Activated T-helper 2 cell treated with anti-CD3 and anti-CD28 coated beads, Interferon-gamma antibody, Interleukin-2, Interleukin-4, amounts not matched to agents 10 μg/mL and 5 μg/mL and 100 μg/mL, durations not matched to agents 14 hours and 24 hours and 36 hours (primary cell): ENCODE measurements around the gene KRTAP3-2. TPM values are rescaled to one million over a fixed set of nuclear protein-coding genes. Genes with fewer than 3 reads are reported as not detected.

Experiments
- DNase-seq: peaks from one replicate; pipeline ENCODE4 v3.0.0; 2021; ENCODE audit warnings: low spot score
- H3K27ac Mint-ChIP-seq: one replicate; pipeline ENCODE4 v1.8.0; 2021; ENCODE audit warnings: mixed read lengths
- H3K27me3 Mint-ChIP-seq: one replicate; pipeline ENCODE4 v1.8.0; 2021; ENCODE audit warnings: low read depth, mixed read lengths
- H3K36me3 Mint-ChIP-seq: one replicate; pipeline ENCODE4 v1.8.0; 2021; ENCODE audit warnings: low read depth, mixed read lengths
- H3K4me1 Mint-ChIP-seq: one replicate; pipeline ENCODE4 v1.8.0; 2021; ENCODE audit warnings: low read depth, mixed read lengths
- H3K4me3 Mint-ChIP-seq: one replicate; pipeline ENCODE4 v1.8.0; 2021; ENCODE audit warnings: low read depth, mild to moderate bottlenecking, moderate library complexity, mixed read lengths
- H3K9me3 Mint-ChIP-seq: one replicate; pipeline ENCODE4 v1.8.0; 2021; ENCODE audit warnings: mixed read lengths
- intact Hi-C: fragments of 100-400 bp; cut with micrococcal nuclease; formaldehyde crosslinking; loops from one replicate; pipeline ENCODE4 v1.15.1; 2023
- total RNA-seq: library from RNA; stranded (reverse); gene quantifications from 2 replicates; pipeline ENCODE4 v1.2.3, GENCODE V29; 2022

KRTAP3-2 gene
- total RNA-seq, 1 donor from 2014 or later: not detected

- no peak overlapping the region for H3K4me3 Mint-ChIP-seq
- H3K27ac Mint-ChIP-seq: no peak overlapping the region
- peaks cover 8% of the 10 kb centered on the region for H3K4me1 Mint-ChIP-seq
- H3K36me3 Mint-ChIP-seq: no peaks in the 10 kb centered on the region
- no peaks in the 10 kb centered on the region for H3K9me3 Mint-ChIP-seq
- DNase-seq: no peak
- intact Hi-C loops: no loop called here
- H3K27me3 Mint-ChIP-seq: peaks cover 37% of the 10 kb centered on the region
Measured at GRCh38 chr17:40952661-40953060, 47.0 kb downstream of the KRTAP3-2 start.

- Mint-ChIP-seq H3K9me3 (no peaks in the 10 kb centered on the region), H3K4me3 (no peak overlapping the region), H3K27me3 (peaks cover 39% of the 10 kb centered on the region), H3K4me1 (peaks cover 8% of the 10 kb centered on the region), H3K27ac (no peak overlapping the region), H3K36me3 (no peaks in the 10 kb centered on the region)
- no peak for DNase-seq
- intact Hi-C loops: no loop called here
Measured at GRCh38 chr17:40952154-40952553, 47.6 kb downstream of the KRTAP3-2 start.

- Mint-ChIP-seq H3K36me3 (no peaks in the 10 kb centered on the region), H3K27me3 (peaks cover 43% of the 10 kb centered on the region), H3K9me3 (no peaks in the 10 kb centered on the region), H3K4me1 (peaks cover 8% of the 10 kb centered on the region), H3K4me3 (no peak overlapping the region), H3K27ac (no peak overlapping the region)
- intact Hi-C loops: no loop called here
- DNase-seq: no peak
Measured at GRCh38 chr17:40951011-40951622, 48.6 kb downstream of the KRTAP3-2 start.

- no peaks in the 10 kb centered on the region for H3K9me3 Mint-ChIP-seq
- no peak for DNase-seq
- peaks cover 8% of the 10 kb centered on the region for H3K4me1 Mint-ChIP-seq
- peaks cover 50% of the 10 kb centered on the region for H3K27me3 Mint-ChIP-seq
- H3K27ac Mint-ChIP-seq: no peak overlapping the region
- intact Hi-C loops: no loop called here
- H3K36me3 Mint-ChIP-seq: no peaks in the 10 kb centered on the region
- H3K4me3 Mint-ChIP-seq: no peak overlapping the region
Measured at GRCh38 chr17:40950176-40950575, 49.5 kb downstream of the KRTAP3-2 start.

- no peak for DNase-seq
- H3K27ac Mint-ChIP-seq: no peak overlapping the region
- H3K4me1 Mint-ChIP-seq: peaks cover 8% of the 10 kb centered on the region
- no peaks in the 10 kb centered on the region for H3K9me3 Mint-ChIP-seq
- H3K36me3 Mint-ChIP-seq: no peaks in the 10 kb centered on the region
- peaks cover 53% of the 10 kb centered on the region for H3K27me3 Mint-ChIP-seq
- no peak overlapping the region for H3K4me3 Mint-ChIP-seq
- intact Hi-C loops: no loop called here
Measured at GRCh38 chr17:40949418-40949817, 50.3 kb downstream of the KRTAP3-2 start.

Other genes starting within 250 kb of the KRTAP3-2 start
- gene KRT25, start 244.6 kb downstream of the KRTAP3-2 start, total RNA-seq: not detected in 2 replicates
- gene KRT26, start 227.7 kb downstream of the KRTAP3-2 start, total RNA-seq: not detected in 2 replicates
- not detected in 2 replicates for gene KRT27, start 217.4 kb downstream of the KRTAP3-2 start, total RNA-seq
- not detected in 2 replicates for gene KRT28, start 199.9 kb downstream of the KRTAP3-2 start, total RNA-seq
- 27.8 and 29.1 TPM in 2 replicates for gene KRT10, start 177.3 kb downstream of the KRTAP3-2 start, total RNA-seq
- gene KRT12, start 132.7 kb downstream of the KRTAP3-2 start, total RNA-seq: not detected in 2 replicates
- gene KRT20, start 114.7 kb downstream of the KRTAP3-2 start, total RNA-seq: not detected in 2 replicates
- not detected in 2 replicates for gene KRT23, start 62.3 kb downstream of the KRTAP3-2 start, total RNA-seq
- not detected in 2 replicates for gene KRT39, start 33.0 kb downstream of the KRTAP3-2 start, total RNA-seq
- gene KRT40, start 15.6 kb downstream of the KRTAP3-2 start, total RNA-seq: not detected in 2 replicates
- not detected in 2 replicates for gene KRTAP3-3, start 5.7 kb downstream of the KRTAP3-2 start, total RNA-seq
- gene KRTAP3-1, start 9.2 kb upstream of the KRTAP3-2 start, total RNA-seq: not detected in 2 replicates
- gene KRTAP1-5, start 27.3 kb upstream of the KRTAP3-2 start, total RNA-seq: not detected in 2 replicates
- not detected in 2 replicates for gene KRTAP1-4, start 30.3 kb upstream of the KRTAP3-2 start, total RNA-seq
- gene KRTAP1-3, start 35.0 kb upstream of the KRTAP3-2 start, total RNA-seq: not detected in 2 replicates
- gene KRTAP1-1, start 41.5 kb upstream of the KRTAP3-2 start, total RNA-seq: not detected in 2 replicates
- not detected in 2 replicates for gene KRTAP2-1, start 47.4 kb upstream of the KRTAP3-2 start, total RNA-seq
- gene KRTAP2-2, start 55.3 kb upstream of the KRTAP3-2 start, total RNA-seq: not detected in 2 replicates
- not detected in 2 replicates for gene KRTAP2-3, start 60.2 kb upstream of the KRTAP3-2 start, total RNA-seq
- gene KRTAP2-4, start 66.0 kb upstream of the KRTAP3-2 start, total RNA-seq: not detected in 2 replicates
- not detected in 2 replicates for gene KRTAP4-7, start 84.2 kb upstream of the KRTAP3-2 start, total RNA-seq
- gene KRTAP4-8, start 98.2 kb upstream of the KRTAP3-2 start, total RNA-seq: not detected in 2 replicates
- not detected in 2 replicates for gene KRTAP4-16, start 102.3 kb upstream of the KRTAP3-2 start, total RNA-seq
- gene KRTAP4-9, start 105.5 kb upstream of the KRTAP3-2 start, total RNA-seq: not detected in 2 replicates
- gene KRTAP4-11, start 118.5 kb upstream of the KRTAP3-2 start, total RNA-seq: not detected in 2 replicates
- not detected in 2 replicates for gene KRTAP4-12, start 124.3 kb upstream of the KRTAP3-2 start, total RNA-seq
- gene KRTAP4-6, start 140.6 kb upstream of the KRTAP3-2 start, total RNA-seq: not detected in 2 replicates
- gene KRTAP4-5, start 149.9 kb upstream of the KRTAP3-2 start, total RNA-seq: not detected in 2 replicates
- gene KRTAP4-4, start 160.8 kb upstream of the KRTAP3-2 start, total RNA-seq: not detected in 2 replicates
- not detected in 2 replicates for gene KRTAP4-3, start 168.3 kb upstream of the KRTAP3-2 start, total RNA-seq
- not detected in 2 replicates for gene KRTAP4-2, start 178.3 kb upstream of the KRTAP3-2 start, total RNA-seq
- not detected in 2 replicates for gene KRTAP4-1, start 185.0 kb upstream of the KRTAP3-2 start, total RNA-seq
- not detected in 2 replicates for gene KRTAP9-1, start 190.0 kb upstream of the KRTAP3-2 start, total RNA-seq
- not detected in 2 replicates for gene KRTAP9-2, start 226.7 kb upstream of the KRTAP3-2 start, total RNA-seq
- gene KRTAP9-3, start 232.5 kb upstream of the KRTAP3-2 start, total RNA-seq: not detected in 2 replicates
- gene KRTAP9-8, start 238.1 kb upstream of the KRTAP3-2 start, total RNA-seq: not detected in 2 replicates
- gene KRTAP9-4, start 249.8 kb upstream of the KRTAP3-2 start, total RNA-seq: not detected in 2 replicates